ENCODE measurements around the gene ABT1. TPM values are rescaled to one million over a fixed set of nuclear protein-coding genes. Genes with fewer than 3 reads are reported as not detected.

The ABT1 gene
- total RNA-seq, 1 donor from 2014 or later: 13.1 TPM

GRCh38 chr6:26578279-26578678 lies 18.5 kb upstream of the ABT1 start:
- DNase-seq (ENCODE audit: low spot score): no peak
- Histone ChIP-seq H3K27ac (no peak overlapping the region), H3K27me3 (peaks cover 25% of the 10 kb centered on the region), H3K4me3 (no peak overlapping the region), H2AFZ (replicated peaks) (no peak overlapping the region), H3K4me1 (no peaks in the 10 kb centered on the region), H3K36me3 (no peaks in the 10 kb centered on the region), H4K20me1 (ENCODE audit: low read depth) (no peaks in the 10 kb centered on the region), H3K9me3 (ENCODE audit: low read depth) (peaks cover 9% of the 10 kb centered on the region), H3F3A (ENCODE audit: low read depth) (peaks cover 11% of the 10 kb centered on the region), H3K9ac (no peak overlapping the region), H3K79me2 (ENCODE audit: low read depth) (no peaks in the 10 kb centered on the region), H3K4me2 (no peak overlapping the region)
- TF ChIP-seq CTCF (IDR thresholded peaks at IDR 0.05) (no peak), EZH2phosphoT487 (IDR thresholded peaks at IDR 0.05) (no peak), EZH2 (IDR thresholded peaks at IDR 0.05) (no peak)
- H3K9me3 Mint-ChIP-seq: peaks cover 20% of the 10 kb centered on the region
- peaks cover 39% of the 10 kb centered on the region for H3K27me3 Mint-ChIP-seq (ENCODE audit: insufficient read depth, low read depth)
- H3K27ac Mint-ChIP-seq: no peak overlapping the region
- H3K4me3 Mint-ChIP-seq: peak overlapping the region; percentile 62
- peaks cover 11% of the 10 kb centered on the region for H3K4me1 Mint-ChIP-seq
- peaks cover 3% of the 10 kb centered on the region for H3K36me3 Mint-ChIP-seq

- Mint-ChIP-seq H3K27me3 (ENCODE audit: insufficient read depth, low read depth) (peaks cover 37% of the 10 kb centered on the region), H3K36me3 (peaks cover 3% of the 10 kb centered on the region)
These were observed 18.0 kb upstream of the ABT1 start for GRCh38 chr6:26578741-26579140.

GRCh38 chr6:26581164-26581915 lies 15.4 kb upstream of the ABT1 start:
- H3K27ac ChIP-seq: no peak overlapping the region
- TF ChIP-seq CTCF (IDR thresholded peaks at IDR 0.05) (no peak), EZH2 (IDR thresholded peaks at IDR 0.05) (no peak), EZH2phosphoT487 (IDR thresholded peaks at IDR 0.05) (no peak)
- H3K4me1 ChIP-seq: peaks cover 7% of the 10 kb centered on the region
- H3K27ac Mint-ChIP-seq: no peak overlapping the region
- H3K4me2 ChIP-seq: no peak overlapping the region
- H3K4me3 Mint-ChIP-seq: no peak overlapping the region
- H3F3A ChIP-seq (ENCODE audit: low read depth): peaks cover 2% of the 10 kb centered on the region
- H2AFZ ChIP-seq (replicated peaks): no peak overlapping the region
- H3K9ac ChIP-seq: no peak overlapping the region
- H4K20me1 ChIP-seq (ENCODE audit: low read depth): no peaks in the 10 kb centered on the region
- peaks cover 17% of the 10 kb centered on the region for H3K4me1 Mint-ChIP-seq
- peaks cover 3% of the 10 kb centered on the region for H3K36me3 Mint-ChIP-seq
- H3K9me3 ChIP-seq (ENCODE audit: low read depth): peaks cover 9% of the 10 kb centered on the region
- H3K9me3 Mint-ChIP-seq: peaks cover 20% of the 10 kb centered on the region
- H3K79me2 ChIP-seq (ENCODE audit: low read depth): no peaks in the 10 kb centered on the region
- DNase-seq (ENCODE audit: low spot score): no peak
- no peaks in the 10 kb centered on the region for H3K36me3 ChIP-seq
- peaks cover 41% of the 10 kb centered on the region for H3K27me3 ChIP-seq
- H3K27me3 Mint-ChIP-seq (ENCODE audit: insufficient read depth, low read depth): peaks cover 28% of the 10 kb centered on the region
- H3K4me3 ChIP-seq: no peak overlapping the region

More at GRCh38 chr6:26578741-26579140, 18.0 kb upstream of the ABT1 start:
- Mint-ChIP-seq H3K9me3 (peaks cover 20% of the 10 kb centered on the region), H3K4me1 (peaks cover 15% of the 10 kb centered on the region), H3K27ac (no peak overlapping the region), H3K4me3 (peak overlapping the region; percentile 62)
- Histone ChIP-seq H3K4me1 (peaks cover 4% of the 10 kb centered on the region), H3K4me3 (no peak overlapping the region), H3K4me2 (no peak overlapping the region), H3K79me2 (ENCODE audit: low read depth) (no peaks in the 10 kb centered on the region), H3K27me3 (peaks cover 25% of the 10 kb centered on the region), H2AFZ (replicated peaks) (no peak overlapping the region), H3K9me3 (ENCODE audit: low read depth) (peaks cover 9% of the 10 kb centered on the region), H3F3A (ENCODE audit: low read depth) (peaks cover 11% of the 10 kb centered on the region), H3K27ac (no peak overlapping the region), H3K9ac (no peak overlapping the region), H4K20me1 (ENCODE audit: low read depth) (no peaks in the 10 kb centered on the region), H3K36me3 (no peaks in the 10 kb centered on the region)
- TF ChIP-seq CTCF (IDR thresholded peaks at IDR 0.05) (no peak), EZH2 (IDR thresholded peaks at IDR 0.05) (no peak), EZH2phosphoT487 (IDR thresholded peaks at IDR 0.05) (no peak)
- no peak for DNase-seq (ENCODE audit: low spot score)
